Retinal pigment epithelial cell (primary cell): Measurements from ENCODE around the gene GINS2.
A peak's percentile ranks its signal among the peaks of the same experiment; 100 is the strongest.

Experiments
- DNase-seq: peaks from one replicate; pipeline ENCODE4 v3.0.0-alpha.2; 2010; ENCODE audit warnings: low read depth
- H3K4me3 ChIP-seq: 2 replicates; pipeline ENCODE4 v1.5.1; 2011; ENCODE audit warnings: mild to moderate bottlenecking, low read length, control low read depth, moderate library complexity
- TF ChIP-seq, protein P1 (sequence below): conservative IDR thresholded peaks from 2 replicates; pipeline ENCODE4 v1.5.1; 2011; ENCODE audit warnings: low read depth, low read length, control low read depth, inconsistent platforms

The GINS2 gene

DNA sequence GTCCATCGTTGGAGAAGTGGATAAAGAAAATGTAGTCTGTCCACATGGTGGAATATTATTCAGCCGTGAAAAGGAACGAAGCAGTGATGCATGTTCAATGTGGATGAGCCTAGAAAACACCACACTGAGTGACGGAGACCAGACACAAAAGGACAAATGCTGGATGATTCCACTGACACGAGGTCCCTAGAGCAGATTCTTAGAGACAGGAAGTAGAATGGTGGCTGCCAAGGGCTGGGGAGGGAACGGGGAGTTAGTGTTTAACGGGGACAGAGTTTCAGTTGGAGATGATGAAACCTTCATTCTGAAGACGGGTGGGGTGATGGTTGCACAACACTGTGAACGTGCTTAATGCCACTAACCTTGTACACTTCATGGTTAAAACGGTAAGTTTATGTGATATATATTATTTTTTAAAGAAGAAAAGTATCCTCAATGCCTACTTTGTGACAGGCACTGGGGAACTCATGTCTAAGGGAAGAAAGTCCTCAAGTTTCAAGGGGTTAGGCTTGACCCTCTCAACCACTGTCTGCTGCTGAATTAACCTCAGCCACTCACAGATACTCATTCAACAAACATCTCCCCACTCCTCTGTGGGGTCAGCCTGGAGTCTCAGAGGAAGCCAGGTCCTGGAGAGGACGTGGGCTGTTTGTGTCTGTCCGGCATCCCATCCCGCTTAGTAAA lies 44.5 kb upstream of the GINS2 start:
- DNase-seq: no peak

DNA sequence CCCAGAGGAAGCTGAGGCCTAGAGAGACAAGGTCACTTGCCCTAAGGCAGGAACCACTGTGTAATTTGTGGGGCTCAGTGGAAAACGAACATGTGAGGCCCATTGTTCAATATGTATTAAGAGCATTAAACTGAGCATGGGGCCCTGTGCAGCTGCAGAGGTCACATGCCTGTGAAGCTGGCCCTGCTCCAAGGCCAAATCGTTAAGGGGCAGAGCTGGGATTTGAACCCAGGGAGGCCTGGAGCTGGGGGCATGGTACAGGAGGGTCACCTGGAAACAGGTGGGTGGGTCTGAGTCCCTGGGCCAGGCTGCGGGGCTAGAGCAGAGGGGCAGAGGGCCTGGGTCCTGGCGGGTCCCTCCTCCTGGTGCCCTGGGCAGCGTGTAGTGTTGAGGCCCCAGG lies 42.4 kb upstream of the GINS2 start:
- no peak for DNase-seq
- TF ChIP-seq, protein P1, sequence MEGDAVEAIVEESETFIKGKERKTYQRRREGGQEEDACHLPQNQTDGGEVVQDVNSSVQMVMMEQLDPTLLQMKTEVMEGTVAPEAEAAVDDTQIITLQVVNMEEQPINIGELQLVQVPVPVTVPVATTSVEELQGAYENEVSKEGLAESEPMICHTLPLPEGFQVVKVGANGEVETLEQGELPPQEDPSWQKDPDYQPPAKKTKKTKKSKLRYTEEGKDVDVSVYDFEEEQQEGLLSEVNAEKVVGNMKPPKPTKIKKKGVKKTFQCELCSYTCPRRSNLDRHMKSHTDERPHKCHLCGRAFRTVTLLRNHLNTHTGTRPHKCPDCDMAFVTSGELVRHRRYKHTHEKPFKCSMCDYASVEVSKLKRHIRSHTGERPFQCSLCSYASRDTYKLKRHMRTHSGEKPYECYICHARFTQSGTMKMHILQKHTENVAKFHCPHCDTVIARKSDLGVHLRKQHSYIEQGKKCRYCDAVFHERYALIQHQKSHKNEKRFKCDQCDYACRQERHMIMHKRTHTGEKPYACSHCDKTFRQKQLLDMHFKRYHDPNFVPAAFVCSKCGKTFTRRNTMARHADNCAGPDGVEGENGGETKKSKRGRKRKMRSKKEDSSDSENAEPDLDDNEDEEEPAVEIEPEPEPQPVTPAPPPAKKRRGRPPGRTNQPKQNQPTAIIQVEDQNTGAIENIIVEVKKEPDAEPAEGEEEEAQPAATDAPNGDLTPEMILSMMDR: no peak
- no peak overlapping the region for H3K4me3 ChIP-seq

More for the DNA sequence above, 44.5 kb upstream of the GINS2 start:
- TF ChIP-seq, protein P1: no peak
- H3K4me3 ChIP-seq: no peak overlapping the region

DNA sequence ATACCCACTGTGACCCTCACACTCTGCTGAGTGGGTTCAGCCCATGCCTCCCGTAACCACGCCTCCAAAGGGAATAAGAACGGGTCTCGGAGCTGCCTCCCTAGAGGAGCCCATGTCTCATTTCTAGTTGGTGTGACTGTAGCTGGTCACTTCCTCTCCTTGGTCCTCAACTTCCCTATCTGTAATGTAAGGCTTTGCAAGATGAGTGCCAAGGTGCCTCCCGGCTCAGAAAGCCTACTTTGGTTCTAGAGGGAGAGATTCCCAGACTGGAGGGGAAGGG lies 41.4 kb upstream of the GINS2 start:
- no peak overlapping the region for H3K4me3 ChIP-seq
- TF ChIP-seq, protein P1: no peak
- DNase-seq: no peak

DNA sequence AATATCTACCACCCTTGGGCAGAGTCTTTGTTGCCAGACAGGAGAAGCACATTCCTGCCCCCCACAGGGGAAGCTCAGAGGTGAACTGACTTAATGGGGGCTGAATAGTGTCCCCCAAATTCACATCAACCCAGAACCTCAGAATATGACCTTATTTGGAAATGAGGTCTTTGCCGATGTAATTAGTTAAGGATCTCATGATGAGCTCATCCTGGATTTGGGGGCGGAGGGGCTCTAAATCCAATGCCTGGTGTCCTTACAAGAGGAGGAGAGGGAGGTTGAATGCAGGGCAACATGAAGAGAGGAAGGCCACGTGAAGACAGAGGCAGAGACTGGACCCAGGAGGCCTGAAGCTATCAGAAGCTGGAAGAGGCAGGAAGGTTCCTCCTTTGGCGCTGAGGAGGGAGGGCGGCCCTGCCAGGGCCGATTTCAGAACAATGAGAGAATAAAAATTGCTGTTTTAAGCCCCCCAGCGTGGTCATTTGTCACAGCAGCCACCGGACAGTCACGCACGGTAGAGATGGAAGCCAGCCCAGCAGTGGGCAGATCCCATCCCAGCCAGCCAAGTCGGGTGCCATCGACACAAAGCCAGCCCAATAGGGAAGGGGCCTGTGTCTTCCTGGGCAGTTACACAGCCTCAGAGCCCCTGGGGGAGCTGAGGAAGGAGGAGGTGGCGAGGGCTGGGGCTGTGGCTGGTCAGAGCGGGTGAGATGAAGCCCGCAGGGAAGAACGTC lies 40.9 kb upstream of the GINS2 start:
- TF ChIP-seq, protein P1: no peak
- no peak for DNase-seq
- H3K4me3 ChIP-seq: no peak overlapping the region

DNA sequence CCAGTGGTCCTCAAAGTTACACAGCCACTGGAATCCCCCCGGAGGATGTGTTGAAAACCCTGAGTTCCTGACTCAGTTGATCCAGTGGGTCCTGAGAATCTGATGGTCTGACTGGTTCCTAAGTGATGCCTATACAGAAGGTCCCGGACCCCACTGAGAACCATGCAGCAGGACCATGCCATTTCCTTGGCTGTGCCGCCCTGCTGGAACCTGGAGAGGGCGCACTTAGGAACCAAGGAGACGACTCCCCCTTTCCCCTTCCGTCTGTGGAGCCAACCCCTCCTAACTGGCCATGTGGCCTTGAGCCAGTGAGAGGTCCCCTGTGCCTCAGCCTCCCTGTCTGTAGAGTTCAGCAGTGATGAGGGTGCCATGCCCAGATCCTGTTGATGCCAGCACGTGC lies 40.1 kb upstream of the GINS2 start:
- H3K4me3 ChIP-seq: no peak overlapping the region
- no peak for DNase-seq
- TF ChIP-seq, protein P1: peak; percentile 36

DNA sequence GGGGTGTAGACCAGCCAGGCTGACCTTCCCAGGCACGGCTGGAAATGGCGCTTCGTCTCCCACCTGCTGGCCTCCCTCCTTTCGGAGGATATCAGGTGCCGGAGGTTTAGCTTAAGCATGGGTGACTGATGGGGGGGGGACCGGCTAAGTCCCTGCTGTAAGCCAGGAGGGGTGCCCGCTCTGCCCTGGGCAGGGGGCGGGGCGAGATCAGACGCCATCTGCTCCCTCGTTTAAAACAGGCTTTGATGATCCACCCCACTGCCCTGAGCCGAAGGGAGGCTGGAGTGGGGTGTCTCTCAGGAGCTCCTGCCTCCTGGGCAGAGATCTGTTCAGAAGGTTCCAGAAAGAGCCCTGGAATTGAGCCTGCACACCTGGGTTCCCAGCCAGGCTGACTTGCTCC lies 36.2 kb upstream of the GINS2 start:
- DNase-seq: no peak
- TF ChIP-seq, protein P1: no peak
- H3K4me3 ChIP-seq: no peak overlapping the region
